ENCODE results near the gene DCAF6.

Gene DCAF6

DNA sequence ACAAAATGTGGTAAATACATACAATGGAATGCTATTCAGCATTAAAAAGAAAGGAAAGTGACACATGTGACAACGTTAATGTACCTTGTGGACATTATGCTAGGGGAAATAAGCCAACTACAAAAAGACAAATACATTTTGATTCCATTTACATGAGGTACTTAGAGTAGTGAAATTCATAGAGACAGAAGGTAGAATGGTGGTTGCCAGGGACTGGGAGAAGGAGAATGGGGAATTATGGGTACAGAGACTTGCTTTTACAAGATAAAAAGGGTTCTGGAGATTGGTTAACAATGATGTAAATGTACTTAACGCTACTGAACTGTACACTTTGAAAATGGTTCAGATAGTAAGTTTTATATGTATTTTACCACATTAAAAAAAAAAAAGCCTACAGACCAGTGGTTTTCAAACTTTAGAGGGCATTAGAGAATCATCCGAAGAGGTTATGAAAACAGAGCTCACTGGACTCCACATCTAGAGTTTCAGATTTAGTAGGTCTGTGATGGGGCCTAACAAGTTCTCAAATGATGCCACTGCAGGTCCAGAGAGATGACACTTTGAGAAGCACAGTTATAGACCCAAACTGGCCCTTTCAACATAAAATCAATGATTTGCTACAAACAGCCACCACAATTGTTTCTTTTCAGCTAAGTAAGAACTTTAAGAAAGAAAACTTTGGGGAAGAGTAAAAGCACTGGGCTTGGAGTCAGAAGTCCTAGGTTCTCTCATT is 13.0 kb upstream of the DCAF6 start:
- Histone ChIP-seq H3K4me2 (ENCODE audit: insufficient read depth, low read length, poor library complexity, severe bottlenecking) (no peak overlapping the region), H3K27ac (replicated peaks; ENCODE audit: low read length) (no peak overlapping the region)
- DNase-seq (ENCODE audit: low spot score) = no peak

DNA sequence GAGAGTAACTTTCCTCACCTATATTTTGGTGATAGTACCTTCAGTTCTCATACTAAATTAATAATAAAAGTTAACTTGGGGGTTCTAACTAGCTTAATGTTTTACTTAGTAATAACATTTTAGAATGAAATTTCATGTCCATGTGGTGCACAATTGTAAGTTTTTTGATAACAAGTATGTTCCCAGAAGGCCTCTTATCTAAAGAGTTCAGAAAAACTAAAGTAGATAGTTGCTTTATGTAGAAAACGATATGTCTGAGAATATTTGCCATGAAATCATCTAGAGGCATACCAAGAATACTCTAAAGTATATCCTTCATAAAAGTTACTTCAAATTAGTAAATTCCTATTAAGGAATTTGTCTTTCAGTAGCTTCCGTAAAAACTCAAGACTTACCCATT is 12.4 kb upstream of the DCAF6 start:
- H3K18ac ChIP-seq (ENCODE audit: low read length) = no peak overlapping the region
- no peak overlapping the region for H3K4me3 ChIP-seq (ENCODE audit: low read length in 2 of 2)
- H2BK120ac ChIP-seq (ENCODE audit: low read depth, low read length) = no peak overlapping the region
- no peak overlapping the region for H3K23ac ChIP-seq (ENCODE audit: low read depth, low read length, poor library complexity)
- no peaks in the 10 kb centered on the region for H3K27me3 ChIP-seq (ENCODE audit: control insufficient read depth in 3 of 3, insufficient read depth in 3 of 3, low read depth in 1 of 3, low read length in 3 of 3)
- no peak overlapping the region for H2AFZ ChIP-seq (ENCODE audit: low read length)
- H3K14ac ChIP-seq (ENCODE audit: low read length) = no peak overlapping the region
- no peak overlapping the region for H2BK5ac ChIP-seq (ENCODE audit: low read length)
- no peak overlapping the region for H4K8ac ChIP-seq (ENCODE audit: low read depth, low read length)
- no peak overlapping the region for H3K9ac ChIP-seq (ENCODE audit: low read depth, low read length, poor library complexity)
- H3K4me2 ChIP-seq (ENCODE audit: insufficient read depth, low read length, poor library complexity, severe bottlenecking) = no peak overlapping the region
- DNase-seq (ENCODE audit: low spot score) = no peak
- no peak overlapping the region for H3K4ac ChIP-seq (ENCODE audit: low read length)
- no peak overlapping the region for H3K27ac ChIP-seq (replicated peaks; ENCODE audit: low read length)
- H4K91ac ChIP-seq (ENCODE audit: low read depth, low read length, poor library complexity) = no peak overlapping the region
- no peak overlapping the region for H2BK15ac ChIP-seq (ENCODE audit: low read length)
- WGBS, 2 donors (ENCODE audit: extremely low coverage in 2 of 2, insufficient read length in 2 of 2, insufficient replicate concordance in 1 of 2) = no CpG with 5 or more reads among the region's 2 CpGs
- H3K36me3 ChIP-seq (replicated peaks in 1 of 2; ENCODE audit: control insufficient read depth in 2 of 2, insufficient read depth in 2 of 2, low read length in 2 of 2) = no peaks in the 10 kb centered on the region
- no peaks in the 10 kb centered on the region for H3K79me1 ChIP-seq (ENCODE audit: low read depth, low read length)
- H2BK12ac ChIP-seq (ENCODE audit: low read length) = no peak overlapping the region
- H2AK5ac ChIP-seq (ENCODE audit: low read depth, low read length) = no peak overlapping the region
- H3K4me1 ChIP-seq (ENCODE audit: control insufficient read depth in 2 of 2, insufficient read depth in 1 of 2, low read depth in 1 of 2, low read length in 2 of 2) = peaks cover 0 to 2% of the 10 kb centered on the region in 2 donors
- no peaks in the 10 kb centered on the region for H3K9me3 ChIP-seq (replicated peaks in 1 of 2; ENCODE audit: control insufficient read depth in 2 of 2, insufficient read depth in 1 of 2, low read depth in 1 of 2, low read length in 2 of 2)

More for the DNA sequence above, 13.0 kb upstream of the DCAF6 start:
- no peak overlapping the region for H2BK5ac ChIP-seq (ENCODE audit: low read length)
- no peaks in the 10 kb centered on the region for H3K27me3 ChIP-seq (ENCODE audit: control insufficient read depth in 3 of 3, insufficient read depth in 3 of 3, low read depth in 1 of 3, low read length in 3 of 3)
- H3K18ac ChIP-seq (ENCODE audit: low read length) = no peak overlapping the region
- H3K9ac ChIP-seq (ENCODE audit: low read depth, low read length, poor library complexity) = no peak overlapping the region
- H3K14ac ChIP-seq (ENCODE audit: low read length) = no peak overlapping the region
- no peak overlapping the region for H2BK120ac ChIP-seq (ENCODE audit: low read depth, low read length)
- no peak overlapping the region for H3K23ac ChIP-seq (ENCODE audit: low read depth, low read length, poor library complexity)
- H2BK15ac ChIP-seq (ENCODE audit: low read length) = no peak overlapping the region
- H3K4me3 ChIP-seq (ENCODE audit: low read length in 2 of 2) = no peak overlapping the region
- H3K79me1 ChIP-seq (ENCODE audit: low read depth, low read length) = no peaks in the 10 kb centered on the region
- H3K9me3 ChIP-seq (replicated peaks in 1 of 2; ENCODE audit: control insufficient read depth in 2 of 2, insufficient read depth in 1 of 2, low read depth in 1 of 2, low read length in 2 of 2) = no peaks in the 10 kb centered on the region
- H4K91ac ChIP-seq (ENCODE audit: low read depth, low read length, poor library complexity) = no peak overlapping the region
- H2AFZ ChIP-seq (ENCODE audit: low read length) = no peak overlapping the region
- no peak overlapping the region for H4K8ac ChIP-seq (ENCODE audit: low read depth, low read length)
- WGBS, 2 donors (ENCODE audit: extremely low coverage in 2 of 2, insufficient read length in 2 of 2, insufficient replicate concordance in 1 of 2) = no CpG with 5 or more reads among the region's 3 CpGs
- H2BK12ac ChIP-seq (ENCODE audit: low read length) = no peak overlapping the region
- H2AK5ac ChIP-seq (ENCODE audit: low read depth, low read length) = no peak overlapping the region
- no peaks in the 10 kb centered on the region for H3K36me3 ChIP-seq (replicated peaks in 1 of 2; ENCODE audit: control insufficient read depth in 2 of 2, insufficient read depth in 2 of 2, low read length in 2 of 2)
- no peak overlapping the region for H3K4ac ChIP-seq (ENCODE audit: low read length)
- peaks cover 0 to 2% of the 10 kb centered on the region in 2 donors for H3K4me1 ChIP-seq (ENCODE audit: control insufficient read depth in 2 of 2, insufficient read depth in 1 of 2, low read depth in 1 of 2, low read length in 2 of 2)

DNA sequence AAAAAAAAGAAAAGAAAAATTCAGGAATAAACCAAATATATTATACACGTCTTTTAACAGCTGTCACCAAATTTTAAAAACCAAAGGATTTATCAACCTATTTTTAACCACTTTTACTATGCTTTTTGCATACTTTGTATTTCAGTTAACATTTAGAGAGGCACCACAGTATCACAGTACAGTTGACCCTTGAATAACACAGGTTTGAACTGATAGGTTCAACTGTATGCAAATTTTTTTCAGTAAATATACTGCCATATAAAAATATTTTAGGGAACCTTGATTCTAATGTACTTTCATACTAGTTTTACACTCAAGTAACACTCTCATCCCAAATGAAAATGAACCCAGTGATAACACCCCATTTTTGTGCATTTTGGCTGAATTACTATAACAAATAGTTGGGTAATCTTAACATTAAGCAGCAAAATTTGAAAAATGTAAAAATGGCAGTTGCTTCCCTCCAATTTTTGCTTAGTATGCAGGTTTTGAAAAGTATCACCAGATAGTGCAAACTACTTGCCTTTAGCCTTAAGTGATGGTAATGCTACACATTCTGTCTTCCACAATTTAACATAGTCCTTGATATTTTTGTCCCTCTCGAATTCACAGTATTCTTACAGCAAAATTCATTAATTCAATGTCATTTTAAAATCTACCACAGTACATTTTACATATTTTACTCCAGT is 11.8 kb upstream of the DCAF6 start:
- H3K9me3 ChIP-seq (replicated peaks in 1 of 2; ENCODE audit: control insufficient read depth in 2 of 2, insufficient read depth in 1 of 2, low read depth in 1 of 2, low read length in 2 of 2) = no peaks in the 10 kb centered on the region
- H3K18ac ChIP-seq (ENCODE audit: low read length) = no peak overlapping the region
- no peak overlapping the region for H2BK12ac ChIP-seq (ENCODE audit: low read length)
- no peaks in the 10 kb centered on the region for H3K27me3 ChIP-seq (ENCODE audit: control insufficient read depth in 3 of 3, insufficient read depth in 3 of 3, low read depth in 1 of 3, low read length in 3 of 3)
- H2BK5ac ChIP-seq (ENCODE audit: low read length) = no peak overlapping the region
- no peak overlapping the region for H3K4me2 ChIP-seq (ENCODE audit: insufficient read depth, low read length, poor library complexity, severe bottlenecking)
- H2AK5ac ChIP-seq (ENCODE audit: low read depth, low read length) = no peak overlapping the region
- peaks cover 0 to 2% of the 10 kb centered on the region in 2 donors for H3K4me1 ChIP-seq (ENCODE audit: control insufficient read depth in 2 of 2, insufficient read depth in 1 of 2, low read depth in 1 of 2, low read length in 2 of 2)
- 100% methylated on average over 1 of the region's 2 CpGs; no CpG with 5 or more reads in 1 of the 2 donors for WGBS, 2 donors (ENCODE audit: extremely low coverage in 2 of 2, insufficient read length in 2 of 2, insufficient replicate concordance in 1 of 2)
- H3K4ac ChIP-seq (ENCODE audit: low read length) = no peak overlapping the region
- H2BK15ac ChIP-seq (ENCODE audit: low read length) = no peak overlapping the region
- no peak overlapping the region for H3K14ac ChIP-seq (ENCODE audit: low read length)
- H2AFZ ChIP-seq (ENCODE audit: low read length) = no peak overlapping the region
- H2BK120ac ChIP-seq (ENCODE audit: low read depth, low read length) = no peak overlapping the region
- H4K91ac ChIP-seq (ENCODE audit: low read depth, low read length, poor library complexity) = no peak overlapping the region
- no peak for DNase-seq (ENCODE audit: low spot score)
- no peaks in the 10 kb centered on the region for H3K36me3 ChIP-seq (replicated peaks in 1 of 2; ENCODE audit: control insufficient read depth in 2 of 2, insufficient read depth in 2 of 2, low read length in 2 of 2)
- no peak overlapping the region for H4K8ac ChIP-seq (ENCODE audit: low read depth, low read length)
- no peak overlapping the region for H3K27ac ChIP-seq (replicated peaks; ENCODE audit: low read length)
- H3K4me3 ChIP-seq (ENCODE audit: low read length in 2 of 2) = no peak overlapping the region
- H3K79me1 ChIP-seq (ENCODE audit: low read depth, low read length) = no peaks in the 10 kb centered on the region
- no peak overlapping the region for H3K9ac ChIP-seq (ENCODE audit: low read depth, low read length, poor library complexity)
- no peak overlapping the region for H3K23ac ChIP-seq (ENCODE audit: low read depth, low read length, poor library complexity)

DNA sequence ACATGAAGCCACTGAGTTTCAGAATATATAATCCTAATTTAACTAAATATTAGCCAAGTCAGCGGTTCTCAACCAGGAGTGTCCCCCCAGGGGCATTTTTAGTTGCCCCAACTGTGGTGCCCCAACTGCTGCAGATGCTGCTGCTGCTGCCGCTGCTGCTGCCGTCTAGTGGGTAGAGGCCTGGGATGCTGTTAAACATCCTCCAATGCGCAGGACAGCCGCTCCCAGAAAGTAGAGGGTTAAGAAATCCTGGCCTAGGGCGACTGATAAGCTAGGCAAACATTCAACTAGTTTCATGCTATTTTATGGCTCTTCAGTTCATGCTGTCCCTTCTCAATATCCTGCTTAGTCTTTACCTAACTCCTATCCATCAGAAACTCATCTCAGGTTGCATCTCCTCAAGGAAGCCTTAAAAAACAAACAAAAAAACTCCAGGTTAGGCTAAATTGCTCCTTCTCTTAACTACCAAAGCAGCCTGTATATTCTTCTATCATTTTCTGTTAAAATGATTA is 9.9 kb upstream of the DCAF6 start:
- no peak overlapping the region for H3K4me2 ChIP-seq (ENCODE audit: insufficient read depth, low read length, poor library complexity, severe bottlenecking)
- no peak overlapping the region for H3K14ac ChIP-seq (ENCODE audit: low read length)
- H2BK15ac ChIP-seq (ENCODE audit: low read length) = no peak overlapping the region
- H2BK120ac ChIP-seq (ENCODE audit: low read depth, low read length) = no peak overlapping the region
- no peaks in the 10 kb centered on the region for H3K27me3 ChIP-seq (ENCODE audit: control insufficient read depth in 3 of 3, insufficient read depth in 3 of 3, low read depth in 1 of 3, low read length in 3 of 3)
- H4K91ac ChIP-seq (ENCODE audit: low read depth, low read length, poor library complexity) = no peak overlapping the region
- DNase-seq (ENCODE audit: low spot score) = no peak
- no peak overlapping the region for H3K4me3 ChIP-seq (ENCODE audit: low read length in 2 of 2)
- no peak overlapping the region for H2BK5ac ChIP-seq (ENCODE audit: low read length)
- H3K4me1 ChIP-seq (ENCODE audit: control insufficient read depth in 2 of 2, insufficient read depth in 1 of 2, low read depth in 1 of 2, low read length in 2 of 2) = peaks cover 0 to 2% of the 10 kb centered on the region in 2 donors
- no peaks in the 10 kb centered on the region for H3K36me3 ChIP-seq (replicated peaks in 1 of 2; ENCODE audit: control insufficient read depth in 2 of 2, insufficient read depth in 2 of 2, low read length in 2 of 2)
- H3K9ac ChIP-seq (ENCODE audit: low read depth, low read length, poor library complexity) = no peak overlapping the region
- H3K23ac ChIP-seq (ENCODE audit: low read depth, low read length, poor library complexity) = no peak overlapping the region
- no peak overlapping the region for H2AK5ac ChIP-seq (ENCODE audit: low read depth, low read length)
- no peaks in the 10 kb centered on the region for H3K79me1 ChIP-seq (ENCODE audit: low read depth, low read length)
- no peak overlapping the region for H2AFZ ChIP-seq (ENCODE audit: low read length)
- H3K9me3 ChIP-seq (replicated peaks in 1 of 2; ENCODE audit: control insufficient read depth in 2 of 2, insufficient read depth in 1 of 2, low read depth in 1 of 2, low read length in 2 of 2) = no peaks in the 10 kb centered on the region
- no peak overlapping the region for H3K18ac ChIP-seq (ENCODE audit: low read length)
- H2BK12ac ChIP-seq (ENCODE audit: low read length) = no peak overlapping the region
- H3K27ac ChIP-seq (replicated peaks; ENCODE audit: low read length) = no peak overlapping the region
- no CpG with 5 or more reads among the region's 6 CpGs for WGBS, 2 donors (ENCODE audit: extremely low coverage in 2 of 2, insufficient read length in 2 of 2, insufficient replicate concordance in 1 of 2)
- no peak overlapping the region for H3K4ac ChIP-seq (ENCODE audit: low read length)
- no peak overlapping the region for H4K8ac ChIP-seq (ENCODE audit: low read depth, low read length)

Measured in neuronal stem cell (in vitro differentiated cells).